ENCODE data around the gene SOCS1. TPM values are rescaled to one million over a fixed set of nuclear protein-coding genes. Genes with fewer than 3 reads are reported as not detected.
A peak's percentile ranks its signal among the peaks of the same experiment; 100 is the strongest.
"Not testable (repeated sequence)": the region's sequence is repeated elsewhere in the genome, so short reads cannot be mapped to it uniquely, and the experiment has no call there.

Gene SOCS1
- total RNA-seq, 2 experiments from 2014 or later = 30.8 to 32.9 TPM

DNA sequence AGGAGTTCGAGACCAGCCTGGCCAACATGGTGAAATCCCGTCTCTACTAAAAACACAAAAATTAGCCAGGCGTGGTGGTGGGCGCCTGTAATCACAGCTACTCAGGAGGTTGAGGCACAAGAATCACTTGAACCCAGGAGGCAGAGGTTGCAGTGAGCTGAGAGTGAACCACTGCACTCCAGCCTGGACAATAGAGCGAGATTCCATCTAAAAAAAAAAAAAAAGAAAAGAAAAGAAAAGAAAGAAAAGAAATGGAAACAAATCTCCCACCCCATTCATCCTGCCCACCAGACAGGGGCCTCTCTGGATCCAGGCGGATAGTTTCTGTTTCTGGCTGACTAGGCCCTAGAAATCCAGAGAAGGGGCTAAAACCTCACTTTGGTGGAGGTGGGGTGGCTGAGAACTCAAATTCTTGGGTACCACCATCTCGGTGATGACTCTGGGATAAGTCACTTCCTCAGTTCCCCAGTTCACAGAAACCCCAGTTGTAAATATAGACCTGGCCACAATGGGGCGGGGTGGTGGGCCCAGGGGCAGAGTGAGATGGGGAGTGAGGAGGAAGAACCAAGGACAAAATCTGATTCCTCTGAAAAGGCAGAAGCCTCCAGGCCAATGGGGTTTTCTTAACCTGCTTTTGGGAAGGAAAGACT lies 22.2 kb downstream of the SOCS1 start:
- Mint-ChIP-seq H3K9me3 (no peaks in the 10 kb centered on the region), H3K4me1 (peaks cover 66% of the 10 kb centered on the region), H3K4me3 (peak overlapping the region; percentile 62), H3K27ac (peak overlapping the region; percentile 97), H3K27me3 (no peaks in the 10 kb centered on the region), H3K36me3 (no peaks in the 10 kb centered on the region)
- DNase-seq = peak; percentile 81

DNA sequence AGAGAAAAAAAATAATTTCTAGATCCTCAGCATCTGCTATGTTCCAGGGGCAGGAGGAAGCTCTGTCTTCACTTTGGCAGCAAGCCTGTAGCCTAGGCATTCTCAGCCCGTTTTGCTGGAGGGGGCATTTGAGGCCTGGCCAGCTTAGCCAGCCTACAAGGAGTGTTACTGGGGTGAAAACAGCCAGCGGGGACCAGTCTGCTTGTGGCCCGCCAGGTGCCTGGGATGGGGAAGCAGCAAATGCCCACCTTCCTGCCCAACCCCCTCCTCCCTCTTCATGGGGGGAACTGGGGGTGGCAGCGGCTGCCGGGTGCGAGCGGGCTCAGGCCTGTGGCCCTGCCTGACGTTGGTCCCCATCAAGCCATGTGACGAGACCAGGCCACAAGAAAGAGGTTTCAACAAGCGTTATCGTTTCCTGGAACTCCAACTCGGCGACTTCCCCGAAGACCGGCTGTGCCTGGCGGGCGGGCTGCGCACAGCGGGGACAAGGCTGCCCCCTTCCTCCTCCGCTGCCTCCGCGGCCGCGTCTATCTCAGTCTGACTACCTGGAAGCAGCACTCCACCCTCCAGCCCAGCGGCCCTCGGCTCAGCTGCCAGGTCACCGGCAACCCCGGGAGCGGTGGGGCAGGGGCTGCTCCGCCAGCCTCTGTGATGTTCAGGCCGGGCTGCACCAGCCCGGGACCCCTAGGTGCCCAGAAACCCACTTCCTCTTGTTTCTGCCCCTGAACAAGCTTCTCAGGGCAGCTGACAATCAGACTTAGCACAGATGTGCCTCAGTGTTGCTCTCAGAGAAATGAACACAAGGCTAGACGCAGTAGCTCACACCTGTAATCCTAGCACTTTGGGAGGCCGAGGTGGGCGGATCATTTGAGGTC lies 22.9 kb downstream of the SOCS1 start:
- H3K36me3 Mint-ChIP-seq = no peaks in the 10 kb centered on the region
- DNase-seq = peak; percentile 94
- no peaks in the 10 kb centered on the region for H3K9me3 Mint-ChIP-seq
- H3K4me1 Mint-ChIP-seq = peaks cover 70% of the 10 kb centered on the region
- H3K27me3 Mint-ChIP-seq = no peaks in the 10 kb centered on the region
- H3K27ac Mint-ChIP-seq = peak overlapping the region; percentile 97
- peak overlapping the region; percentile 62 for H3K4me3 Mint-ChIP-seq

DNA sequence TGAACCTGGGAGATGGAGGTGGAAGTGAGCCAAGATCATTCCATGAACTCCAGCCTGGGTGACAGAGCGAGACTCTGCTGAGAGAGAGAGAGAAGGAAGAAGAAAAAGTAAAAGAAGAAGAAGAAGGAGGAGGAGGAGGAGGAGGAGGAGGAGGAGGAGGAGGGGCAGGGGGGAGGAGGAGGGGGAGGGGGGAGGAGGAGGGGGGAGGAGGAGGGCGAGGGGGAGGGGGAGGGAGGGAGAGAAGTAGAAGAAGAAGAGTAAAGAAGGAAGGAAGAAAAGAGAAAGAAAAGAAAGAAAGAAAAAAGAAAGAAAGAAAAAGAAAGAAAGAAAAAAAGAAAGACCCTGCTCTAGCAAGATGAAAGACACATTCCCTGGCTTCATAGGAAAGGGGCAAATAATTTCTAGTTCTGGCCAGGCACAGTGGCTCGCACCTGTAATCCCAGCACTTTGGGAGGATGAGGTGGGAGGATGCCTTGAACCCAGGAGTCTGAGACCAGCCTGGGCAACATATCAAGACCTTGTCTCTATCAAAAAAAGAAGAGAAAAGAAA lies 23.6 kb downstream of the SOCS1 start:
- H3K27ac Mint-ChIP-seq = peak overlapping the region; percentile 97
- H3K4me1 Mint-ChIP-seq = peaks cover 64% of the 10 kb centered on the region
- H3K36me3 Mint-ChIP-seq = no peaks in the 10 kb centered on the region
- no peaks in the 10 kb centered on the region for H3K9me3 Mint-ChIP-seq
- H3K27me3 Mint-ChIP-seq = no peaks in the 10 kb centered on the region
- DNase-seq = no peak
- H3K4me3 Mint-ChIP-seq = peak overlapping the region; percentile 62

DNA sequence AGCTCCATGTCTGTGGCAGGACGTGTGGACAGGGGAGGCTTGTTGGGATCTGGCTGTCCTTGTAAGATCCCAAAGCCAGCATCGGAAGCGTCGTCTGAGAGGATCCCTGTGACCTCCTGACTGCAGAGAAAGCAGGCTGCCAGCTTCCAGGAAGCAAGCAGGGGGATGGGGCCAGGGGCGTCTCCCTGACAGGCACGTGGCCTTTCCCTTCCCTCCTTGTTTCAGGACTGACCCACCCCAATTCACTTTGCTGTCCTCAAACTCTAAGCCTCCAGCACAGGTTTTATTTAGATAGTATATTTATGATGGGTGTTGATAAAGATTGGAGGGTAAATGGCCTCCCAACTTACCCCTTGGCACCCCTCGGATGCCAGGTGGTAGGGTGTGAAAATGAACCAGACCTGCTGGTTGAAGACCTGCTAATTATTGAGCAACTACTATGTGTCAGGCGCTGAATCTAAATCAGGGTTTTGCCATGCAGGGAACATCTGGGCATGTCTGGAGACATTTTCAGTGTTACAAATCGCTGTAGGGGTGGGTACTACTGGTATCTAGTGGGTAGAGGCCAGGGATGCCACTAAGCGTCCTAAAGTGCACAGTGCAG lies 24.5 kb downstream of the SOCS1 start:
- peak overlapping the region; percentile 97 for H3K27ac Mint-ChIP-seq
- no peaks in the 10 kb centered on the region for H3K36me3 Mint-ChIP-seq
- no peak overlapping the region for H3K4me3 Mint-ChIP-seq
- DNase-seq = no peak
- no peaks in the 10 kb centered on the region for H3K27me3 Mint-ChIP-seq
- no peaks in the 10 kb centered on the region for H3K9me3 Mint-ChIP-seq
- H3K4me1 Mint-ChIP-seq = peaks cover 57% of the 10 kb centered on the region

DNA sequence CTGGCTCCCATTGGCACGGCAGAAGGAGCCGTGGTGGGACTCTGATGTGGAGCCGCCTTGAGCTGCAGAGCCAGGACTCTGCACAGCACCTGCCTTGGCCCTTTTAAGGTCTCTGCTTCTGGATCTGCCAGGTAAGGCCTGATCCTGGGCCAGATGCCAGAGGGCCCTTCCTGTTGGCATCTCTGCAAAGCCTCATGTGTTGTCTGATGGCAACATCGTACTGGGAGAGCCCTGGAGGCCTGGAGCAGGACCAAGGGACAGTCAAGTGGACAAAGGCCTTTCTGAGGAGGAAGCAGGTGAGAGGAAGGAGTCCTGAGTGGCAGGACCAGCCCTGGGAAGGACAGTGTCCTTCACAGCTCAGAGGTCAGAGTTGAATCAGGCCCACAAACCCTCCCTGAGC lies 26.1 kb downstream of the SOCS1 start:
- H3K4me1 Mint-ChIP-seq = peaks cover 68% of the 10 kb centered on the region
- H3K9me3 Mint-ChIP-seq = no peaks in the 10 kb centered on the region
- H3K4me3 Mint-ChIP-seq = no peak overlapping the region
- H3K36me3 Mint-ChIP-seq = no peaks in the 10 kb centered on the region
- no peaks in the 10 kb centered on the region for H3K27me3 Mint-ChIP-seq
- DNase-seq = no peak
- peak overlapping the region; percentile 62 for H3K27ac Mint-ChIP-seq

DNA sequence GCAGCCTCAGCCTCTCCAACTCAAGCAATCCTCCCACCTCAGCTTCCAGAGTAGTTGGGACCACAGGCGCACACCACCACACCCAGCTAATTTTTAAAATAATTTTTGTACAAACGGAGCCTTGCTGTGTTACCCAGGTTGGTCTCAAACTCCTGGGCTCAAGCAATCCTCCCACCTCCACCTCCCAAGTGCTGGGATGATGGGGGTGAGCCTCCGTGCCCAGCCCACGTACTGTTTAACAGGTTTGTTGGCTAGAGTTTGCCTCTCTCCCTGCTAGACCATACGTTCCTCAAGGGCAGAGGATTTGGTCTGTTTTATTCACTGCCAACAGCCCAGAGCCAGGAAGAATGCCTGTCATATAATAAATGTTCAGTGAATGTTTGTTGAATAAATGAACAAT lies 26.6 kb downstream of the SOCS1 start:
- H3K4me1 Mint-ChIP-seq = peaks cover 69% of the 10 kb centered on the region
- H3K27ac Mint-ChIP-seq = peak overlapping the region; percentile 9
- DNase-seq = no peak
- H3K9me3 Mint-ChIP-seq = no peaks in the 10 kb centered on the region
- H3K36me3 Mint-ChIP-seq = no peaks in the 10 kb centered on the region
- no peaks in the 10 kb centered on the region for H3K27me3 Mint-ChIP-seq
- H3K4me3 Mint-ChIP-seq = no peak overlapping the region

DNA sequence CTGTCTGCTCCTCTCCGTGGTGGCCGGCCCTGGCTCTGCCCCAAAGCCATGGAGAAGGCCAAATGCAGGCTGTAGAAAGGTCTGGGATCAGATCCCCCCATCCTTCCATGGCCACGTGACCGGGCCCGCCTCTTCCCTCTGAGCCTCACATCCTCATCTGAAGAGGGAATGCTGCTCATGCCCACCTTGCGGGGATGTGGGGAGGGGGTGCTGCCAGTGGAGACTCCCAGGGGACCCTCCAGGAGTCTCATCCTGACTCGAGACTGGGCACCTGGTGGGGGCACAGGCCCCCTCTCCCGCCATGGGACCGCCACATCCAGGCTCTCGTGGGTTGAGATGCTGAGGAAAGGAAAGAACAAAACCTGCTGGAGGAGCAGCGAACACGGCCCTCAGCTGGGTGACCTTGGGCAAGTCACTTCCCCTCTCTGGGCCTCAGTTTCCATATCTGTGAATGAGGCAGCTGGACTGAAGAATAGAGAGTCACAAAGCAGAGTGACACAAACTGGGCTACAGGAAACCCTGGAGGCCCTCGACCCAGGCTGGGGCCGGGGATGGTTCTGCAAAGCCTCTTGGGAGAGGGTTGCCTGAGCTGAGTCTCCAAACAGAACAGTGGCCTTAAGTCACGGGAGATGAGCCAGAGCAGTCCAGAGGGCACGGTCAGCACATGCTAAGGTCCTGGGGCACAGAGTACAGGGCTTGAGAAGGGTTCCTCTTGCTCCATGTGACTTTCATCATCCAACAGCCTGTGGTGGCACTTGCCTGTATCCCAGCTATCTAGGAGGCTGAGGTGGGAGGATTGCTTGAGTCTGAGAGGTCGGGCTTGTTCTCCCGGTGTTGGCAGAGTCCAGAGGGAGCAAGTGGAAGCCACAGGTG lies 30.1 kb downstream of the SOCS1 start:
- Mint-ChIP-seq H3K4me1 (peaks cover 52% of the 10 kb centered on the region), H3K9me3 (peaks cover 2% of the 10 kb centered on the region), H3K27ac (peak overlapping the region; percentile 100), H3K4me3 (peak overlapping the region; percentile 76), H3K36me3 (peaks cover 2% of the 10 kb centered on the region), H3K27me3 (no peaks in the 10 kb centered on the region)
- peak; percentile 18 for DNase-seq

DNA sequence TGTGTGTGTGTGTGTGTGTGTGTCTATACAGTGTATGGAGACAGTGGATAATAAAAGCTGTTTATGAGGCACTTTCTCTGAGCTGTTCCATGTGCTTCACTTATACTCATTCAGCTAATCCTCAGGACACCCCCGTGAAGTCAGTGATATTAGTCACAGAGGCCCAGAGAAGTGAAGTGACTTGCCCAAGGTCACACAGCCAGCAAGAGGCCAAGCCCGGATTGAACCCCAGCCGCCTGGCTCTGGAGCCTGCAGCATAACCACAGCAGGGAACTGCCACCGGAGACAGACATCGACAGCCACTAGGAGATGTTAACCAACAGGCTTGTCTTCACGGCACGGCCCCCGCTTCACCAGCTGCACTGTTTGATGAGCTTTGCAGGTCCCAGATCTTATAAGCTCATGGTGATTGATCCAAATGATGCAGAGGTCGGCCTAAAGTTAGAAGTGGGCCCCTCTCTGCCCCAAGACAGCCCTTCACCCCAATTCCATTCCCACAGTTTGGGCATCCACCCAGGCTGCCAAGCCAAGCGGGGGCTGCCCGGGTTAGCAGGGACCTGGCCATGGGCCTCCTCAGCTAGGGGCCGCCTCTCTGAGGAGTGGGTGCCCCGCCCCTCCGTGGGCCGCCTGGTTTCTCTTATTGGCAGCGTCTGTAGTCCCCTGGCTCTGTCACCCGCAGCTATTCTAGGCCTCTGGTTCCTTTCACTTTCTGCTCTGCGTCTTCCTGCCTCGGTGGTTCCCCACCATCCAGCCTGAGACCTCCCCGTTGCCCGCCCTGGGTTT lies 30.9 kb downstream of the SOCS1 start:
- Mint-ChIP-seq H3K27me3 (no peaks in the 10 kb centered on the region), H3K27ac (peak overlapping the region; percentile 100), H3K4me1 (peaks cover 50% of the 10 kb centered on the region), H3K4me3 (peak overlapping the region; percentile 76), H3K9me3 (peaks cover 2% of the 10 kb centered on the region), H3K36me3 (peaks cover 2% of the 10 kb centered on the region)
- peak; percentile 91 for DNase-seq

DNA sequence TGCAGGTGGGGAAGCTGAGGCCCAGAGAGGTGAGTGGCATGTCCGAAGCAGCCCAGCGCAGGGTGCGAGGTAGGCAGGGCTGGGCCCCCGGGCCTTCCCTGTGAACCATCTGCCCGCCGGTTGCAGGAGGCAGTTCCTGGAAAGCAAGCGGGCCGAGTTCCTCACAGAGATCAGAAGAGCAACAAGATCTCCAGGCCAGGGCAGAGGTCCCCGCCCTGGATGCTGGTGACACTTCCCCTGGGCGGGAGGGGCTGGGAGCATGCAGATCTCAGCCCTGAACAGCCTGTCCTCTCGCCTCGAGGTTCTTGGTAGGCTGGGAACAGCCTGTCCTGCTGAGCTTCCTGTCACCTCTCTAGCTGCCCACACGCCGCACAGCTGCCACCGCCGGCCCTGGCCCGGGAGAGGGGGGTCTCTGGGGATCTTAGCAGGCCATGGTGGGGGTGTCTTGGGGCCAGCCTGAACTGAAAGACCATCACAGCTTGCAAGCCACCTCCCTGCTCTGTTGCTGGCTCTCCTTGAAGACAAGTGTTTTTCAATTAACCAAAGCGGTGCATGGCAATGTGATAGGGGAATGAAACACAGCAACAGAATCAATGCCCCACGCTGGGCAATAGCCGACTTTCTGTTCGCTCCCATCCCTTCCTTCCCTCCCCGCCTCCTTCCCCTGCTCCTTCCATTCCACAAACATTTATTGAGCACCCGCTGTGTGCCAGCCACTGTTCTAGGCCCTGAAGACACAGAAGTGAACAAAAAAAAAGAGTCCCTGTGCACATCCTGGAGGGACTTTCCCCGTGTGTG lies 31.7 kb downstream of the SOCS1 start:
- peaks cover 2% of the 10 kb centered on the region for H3K9me3 Mint-ChIP-seq
- peaks cover 2% of the 10 kb centered on the region for H3K36me3 Mint-ChIP-seq
- peak overlapping the region; percentile 76 for H3K4me3 Mint-ChIP-seq
- H3K27ac Mint-ChIP-seq = peak overlapping the region; percentile 100
- peak; percentile 79 for DNase-seq
- H3K27me3 Mint-ChIP-seq = no peaks in the 10 kb centered on the region
- peaks cover 44% of the 10 kb centered on the region for H3K4me1 Mint-ChIP-seq

DNA sequence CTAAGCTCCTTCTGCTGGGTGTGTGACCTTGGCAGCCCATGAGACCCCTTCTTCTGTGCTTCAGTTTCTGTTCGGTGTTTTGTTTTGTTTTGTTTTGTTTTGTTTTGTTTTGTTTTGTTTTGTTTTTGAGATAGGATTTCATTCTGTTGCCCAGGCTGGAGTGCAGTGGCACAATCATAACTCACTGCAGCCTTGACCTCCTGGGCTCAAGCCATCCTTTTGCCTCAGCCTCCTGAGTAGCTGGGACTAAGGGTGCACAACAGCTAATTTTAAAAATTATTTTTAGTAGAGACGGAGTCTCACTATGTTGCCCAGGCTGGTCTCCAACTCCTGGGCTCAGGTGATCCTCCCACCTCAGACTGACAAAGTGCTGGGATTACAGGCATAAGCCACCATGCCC lies 35.5 kb downstream of the SOCS1 start:
- Mint-ChIP-seq H3K4me1 (peaks cover 32% of the 10 kb centered on the region), H3K36me3 (peaks cover 15% of the 10 kb centered on the region), H3K9me3 (peaks cover 24% of the 10 kb centered on the region)
- not testable (repeated sequence) for H3K27ac Mint-ChIP-seq, H3K27me3 Mint-ChIP-seq, H3K4me3 Mint-ChIP-seq, DNase-seq

DNA sequence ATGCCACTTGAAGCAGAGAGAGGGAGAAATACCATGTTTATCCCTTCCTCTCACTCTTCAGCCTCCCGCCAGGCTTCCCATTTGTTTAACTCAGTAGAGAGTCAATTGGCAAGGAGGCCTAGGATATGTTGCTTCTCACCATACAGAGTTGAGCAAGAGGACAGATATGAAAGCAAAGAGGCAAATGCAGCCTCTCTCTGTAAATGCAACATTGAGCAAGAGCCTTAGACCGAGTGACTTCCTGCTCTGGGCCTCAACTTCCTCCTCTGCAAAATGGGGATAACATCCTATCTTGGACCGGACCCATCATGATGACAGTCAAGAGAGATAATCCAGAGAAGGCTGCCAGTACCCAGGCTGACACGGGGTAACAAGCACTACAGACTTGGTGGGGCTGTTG lies 36.8 kb downstream of the SOCS1 start:
- DNase-seq = no peak
- no peak overlapping the region for H3K27ac Mint-ChIP-seq
- H3K27me3 Mint-ChIP-seq = no peaks in the 10 kb centered on the region
- H3K9me3 Mint-ChIP-seq = peaks cover 24% of the 10 kb centered on the region
- H3K36me3 Mint-ChIP-seq = peaks cover 15% of the 10 kb centered on the region
- H3K4me3 Mint-ChIP-seq = no peak overlapping the region
- peaks cover 19% of the 10 kb centered on the region for H3K4me1 Mint-ChIP-seq

DNA sequence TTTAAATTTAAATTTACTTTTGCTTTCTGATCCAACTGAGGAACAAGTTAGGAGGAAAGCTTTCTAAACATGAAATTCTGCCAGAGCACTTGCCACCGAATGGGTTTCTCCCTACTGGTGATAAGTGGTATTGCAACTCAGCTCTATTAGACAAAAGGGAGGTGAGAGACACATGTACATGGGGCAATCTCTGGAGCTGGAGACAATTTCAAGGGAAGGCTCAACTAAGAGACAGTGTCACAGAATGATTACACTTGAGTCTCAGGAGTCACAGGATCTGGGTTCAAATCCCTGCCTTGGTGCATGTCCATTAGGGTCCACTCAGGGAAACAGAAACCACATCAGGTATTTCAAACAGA lies 37.4 kb downstream of the SOCS1 start:
- peaks cover 15% of the 10 kb centered on the region for H3K4me1 Mint-ChIP-seq
- H3K36me3 Mint-ChIP-seq = peaks cover 13% of the 10 kb centered on the region
- H3K9me3 Mint-ChIP-seq = peaks cover 22% of the 10 kb centered on the region
- no peak for DNase-seq
- H3K27me3 Mint-ChIP-seq = no peaks in the 10 kb centered on the region
- no peak overlapping the region for H3K4me3 Mint-ChIP-seq
- no peak overlapping the region for H3K27ac Mint-ChIP-seq

Measured in activated naive CD8-positive, alpha-beta T cell treated with anti-CD3 and anti-CD28 coated beads for 36 hours (primary cell).